ENCODE measurements around the gene SMTNL2. TPM values are rescaled to one million over a fixed set of nuclear protein-coding genes. Genes with fewer than 3 reads are reported as not detected.

The SMTNL2 gene
- total RNA-seq, 1 experiment from 2014 or later: 2.7 TPM

- TF ChIP-seq E2F1 (CRISPR knock-in tag; IDR thresholded peaks at IDR 0.05) (no peak), ZSCAN18 (CRISPR knock-in tag; IDR thresholded peaks at IDR 0.05) (no peak), RORB (CRISPR knock-in tag; IDR thresholded peaks at IDR 0.05) (no peak), ZNF396 (CRISPR knock-in tag; IDR thresholded peaks at IDR 0.05; ENCODE audit: borderline replicate concordance) (no peak), TEAD4 (CRISPR knock-in tag; IDR thresholded peaks at IDR 0.05) (no peak), NFYB (CRISPR knock-in tag; conservative IDR thresholded peaks at IDR 0.05; ENCODE audit: low read depth) (no peak), ZNF416 (CRISPR knock-in tag; IDR thresholded peaks at IDR 0.05) (no peak)
Observed at GRCh38 chr17:4598776-4599504, 14.6 kb downstream of the SMTNL2 start (continued).

GRCh38 chr17:4599505-4600281 is 15.4 kb downstream of the SMTNL2 start:
- H3K9me3 Mint-ChIP-seq: no peaks in the 10 kb centered on the region
- ATAC-seq (peak; percentile 62), DNase-seq (ENCODE audit: low spot score) (peak; percentile 71)
- H3K4me3 Mint-ChIP-seq: peak overlapping the region; percentile 39
- POLR2A ChIA-PET: interaction anchor here (0.8 kb wide), 1 partner anchor 13 kb away, joined by 3 read pairs; no protein-coding TSS in a partner anchor
- no peaks in the 10 kb centered on the region for H3K36me3 Mint-ChIP-seq
- CTCF ChIA-PET: interaction anchor here (0.6 to 4.6 kb wide), 6 partner anchors 23 to 252 kb away, joined by 3 to 30 read pairs (median 4); no protein-coding TSS in a partner anchor
- H3K27me3 Mint-ChIP-seq (ENCODE audit: low read depth): no peaks in the 10 kb centered on the region
- peak overlapping the region; percentile 51 for H3K27ac Mint-ChIP-seq
- peaks cover 33% of the 10 kb centered on the region for H3K4me1 Mint-ChIP-seq
- TF ChIP-seq, protein P1, sequence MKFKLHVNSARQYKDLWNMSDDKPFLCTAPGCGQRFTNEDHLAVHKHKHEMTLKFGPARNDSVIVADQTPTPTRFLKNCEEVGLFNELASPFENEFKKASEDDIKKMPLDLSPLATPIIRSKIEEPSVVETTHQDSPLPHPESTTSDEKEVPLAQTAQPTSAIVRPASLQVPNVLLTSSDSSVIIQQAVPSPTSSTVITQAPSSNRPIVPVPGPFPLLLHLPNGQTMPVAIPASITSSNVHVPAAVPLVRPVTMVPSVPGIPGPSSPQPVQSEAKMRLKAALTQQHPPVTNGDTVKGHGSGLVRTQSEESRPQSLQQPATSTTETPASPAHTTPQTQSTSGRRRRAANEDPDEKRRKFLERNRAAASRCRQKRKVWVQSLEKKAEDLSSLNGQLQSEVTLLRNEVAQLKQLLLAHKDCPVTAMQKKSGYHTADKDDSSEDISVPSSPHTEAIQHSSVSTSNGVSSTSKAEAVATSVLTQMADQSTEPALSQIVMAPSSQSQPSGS (CRISPR knock-in tag; IDR thresholded peaks at IDR 0.05; ENCODE audit: borderline replicate concordance, low read depth): no peak
- no peak for TF ChIP-seq ZNF138 (CRISPR knock-in tag; conservative IDR thresholded peaks at IDR 0.05)
- TF ChIP-seq FOXP1 (CRISPR knock-in tag; IDR thresholded peaks at IDR 0.05; ENCODE audit: borderline replicate concordance): no peak
- TF ChIP-seq ZNF263 (CRISPR knock-in tag; IDR thresholded peaks at IDR 0.05; ENCODE audit: low read depth): peak; percentile 89
- TF ChIP-seq, protein P2, sequence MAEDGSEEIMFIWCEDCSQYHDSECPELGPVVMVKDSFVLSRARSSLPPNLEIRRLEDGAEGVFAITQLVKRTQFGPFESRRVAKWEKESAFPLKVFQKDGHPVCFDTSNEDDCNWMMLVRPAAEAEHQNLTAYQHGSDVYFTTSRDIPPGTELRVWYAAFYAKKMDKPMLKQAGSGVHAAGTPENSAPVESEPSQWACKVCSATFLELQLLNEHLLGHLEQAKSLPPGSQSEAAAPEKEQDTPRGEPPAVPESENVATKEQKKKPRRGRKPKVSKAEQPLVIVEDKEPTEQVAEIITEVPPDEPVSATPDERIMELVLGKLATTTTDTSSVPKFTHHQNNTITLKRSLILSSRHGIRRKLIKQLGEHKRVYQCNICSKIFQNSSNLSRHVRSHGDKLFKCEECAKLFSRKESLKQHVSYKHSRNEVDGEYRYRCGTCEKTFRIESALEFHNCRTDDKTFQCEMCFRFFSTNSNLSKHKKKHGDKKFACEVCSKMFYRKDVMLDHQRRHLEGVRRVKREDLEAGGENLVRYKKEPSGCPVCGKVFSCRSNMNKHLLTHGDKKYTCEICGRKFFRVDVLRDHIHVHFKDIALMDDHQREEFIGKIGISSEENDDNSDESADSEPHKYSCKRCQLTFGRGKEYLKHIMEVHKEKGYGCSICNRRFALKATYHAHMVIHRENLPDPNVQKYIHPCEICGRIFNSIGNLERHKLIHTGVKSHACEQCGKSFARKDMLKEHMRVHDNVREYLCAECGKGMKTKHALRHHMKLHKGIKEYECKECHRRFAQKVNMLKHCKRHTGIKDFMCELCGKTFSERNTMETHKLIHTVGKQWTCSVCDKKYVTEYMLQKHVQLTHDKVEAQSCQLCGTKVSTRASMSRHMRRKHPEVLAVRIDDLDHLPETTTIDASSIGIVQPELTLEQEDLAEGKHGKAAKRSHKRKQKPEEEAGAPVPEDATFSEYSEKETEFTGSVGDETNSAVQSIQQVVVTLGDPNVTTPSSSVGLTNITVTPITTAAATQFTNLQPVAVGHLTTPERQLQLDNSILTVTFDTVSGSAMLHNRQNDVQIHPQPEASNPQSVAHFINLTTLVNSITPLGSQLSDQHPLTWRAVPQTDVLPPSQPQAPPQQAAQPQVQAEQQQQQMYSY (CRISPR knock-in tag; IDR thresholded peaks at IDR 0.05): peak; percentile 93
- peak; percentile 37; the same call in 1 of the 2 replicates for TF ChIP-seq TP53 (CRISPR knock-in tag; IDR thresholded peaks at IDR 0.05)
- TF ChIP-seq OVOL2 (CRISPR knock-in tag; IDR thresholded peaks at IDR 0.05; ENCODE audit: borderline replicate concordance): no peak
- no peak for TF ChIP-seq IRF2 (CRISPR knock-in tag; IDR thresholded peaks at IDR 0.05; ENCODE audit: borderline replicate concordance, low read depth)
- 0 out of 2 replicates have a peak, but pooled peaks have one; percentile 20 for TF ChIP-seq MAX (CRISPR knock-in tag; IDR thresholded peaks at IDR 0.05)
- TF ChIP-seq, protein P3, sequence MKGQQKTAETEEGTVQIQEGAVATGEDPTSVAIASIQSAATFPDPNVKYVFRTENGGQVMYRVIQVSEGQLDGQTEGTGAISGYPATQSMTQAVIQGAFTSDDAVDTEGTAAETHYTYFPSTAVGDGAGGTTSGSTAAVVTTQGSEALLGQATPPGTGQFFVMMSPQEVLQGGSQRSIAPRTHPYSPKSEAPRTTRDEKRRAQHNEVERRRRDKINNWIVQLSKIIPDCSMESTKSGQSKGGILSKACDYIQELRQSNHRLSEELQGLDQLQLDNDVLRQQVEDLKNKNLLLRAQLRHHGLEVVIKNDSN (CRISPR knock-in tag; IDR thresholded peaks at IDR 0.05): no peak
- TF ChIP-seq NFYB (CRISPR knock-in tag; conservative IDR thresholded peaks at IDR 0.05; ENCODE audit: low read depth): no peak
- TF ChIP-seq SMAD3 (CRISPR knock-in tag; IDR thresholded peaks at IDR 0.05; ENCODE audit: borderline replicate concordance): no peak
- no peak for TF ChIP-seq NFE2L1 (CRISPR knock-in tag; IDR thresholded peaks at IDR 0.05)
- TF ChIP-seq, protein P4, sequence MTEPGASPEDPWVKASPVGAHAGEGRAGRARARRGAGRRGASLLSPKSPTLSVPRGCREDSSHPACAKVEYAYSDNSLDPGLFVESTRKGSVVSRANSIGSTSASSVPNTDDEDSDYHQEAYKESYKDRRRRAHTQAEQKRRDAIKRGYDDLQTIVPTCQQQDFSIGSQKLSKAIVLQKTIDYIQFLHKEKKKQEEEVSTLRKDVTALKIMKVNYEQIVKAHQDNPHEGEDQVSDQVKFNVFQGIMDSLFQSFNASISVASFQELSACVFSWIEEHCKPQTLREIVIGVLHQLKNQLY (CRISPR knock-in tag; IDR thresholded peaks at IDR 0.05): no peak
- TF ChIP-seq ZSCAN18 (CRISPR knock-in tag; IDR thresholded peaks at IDR 0.05): no peak

All from WTC11 (cell line).